Spleen (tissue), 11 donors: ENCODE data around the gene SUB1. TPM values are rescaled to one million over a fixed set of nuclear protein-coding genes. Genes with fewer than 3 reads are reported as not detected.
"Not testable (repeated sequence)": the region's sequence is repeated elsewhere in the genome, so short reads cannot be mapped to it uniquely, and the experiment has no call there.

Source experiments
- DNase-seq: peaks from one replicate; pipeline ENCODE4 v3.0.0-alpha.2; 2020
- H3K27ac ChIP-seq, 8 donors: fragments of 200-600 bp; sonication (generic) in 7 of 8; 1 replicate in 4 of 8; 2 replicates in 4 of 8; pipeline versions ENCODE4 v1.5.0 to v1.8.0; 2016 to 2021; ENCODE audit warnings: inconsistent platforms in 4 of 8, mild to moderate bottlenecking in 4 of 8, moderate library complexity in 1 of 8
- H3K27me3 ChIP-seq, 7 donors: fragments of 200-600 bp; sonication (generic) in 6 of 7; replicated peaks in 1 of 7; 1 replicate in 4 of 7; 2 replicates in 3 of 7; pipeline versions ENCODE4 v1.5.0 to v1.8.0; 2016 to 2021; ENCODE audit warnings: inconsistent platforms in 3 of 7, mild to moderate bottlenecking in 1 of 7
- H3K36me3 ChIP-seq, 6 donors: fragments of 200-600 bp; sonication (generic) in 5 of 6; 1 replicate in 4 of 6; 2 replicates in 2 of 6; pipeline versions ENCODE4 v1.5.0 to v1.8.0; 2016 to 2021; ENCODE audit warnings: inconsistent platforms in 2 of 6
- H3K4me1 ChIP-seq, 6 donors: fragments of 200-600 bp; sonication (generic) in 5 of 6; 1 replicate in 3 of 6; 2 replicates in 3 of 6; pipeline versions ENCODE4 v1.5.0 to v1.8.0; 2016 to 2021; ENCODE audit warnings: inconsistent platforms in 3 of 6
- H3K4me3 ChIP-seq, 8 donors: fragments of 200-600 bp; sonication (generic) in 7 of 8; 1 replicate in 4 of 8; 2 replicates in 4 of 8; pipeline versions ENCODE4 v1.5.0 to v1.8.0; 2016 to 2021; ENCODE audit warnings: inconsistent platforms in 4 of 8, mild to moderate bottlenecking in 4 of 8, moderate library complexity in 2 of 8
- H3K9me3 ChIP-seq, 8 donors: fragments of 200-600 bp; sonication (generic) in 7 of 8; 1 replicate in 4 of 8; 2 replicates in 4 of 8; pipeline versions ENCODE4 v1.5.0 to v1.8.0; 2016 to 2021; ENCODE audit warnings: inconsistent platforms in 4 of 8
- POLR2A ChIP-seq, 3 donors: fragments of 450-650 bp; IDR thresholded peaks; one replicate each; pipeline ENCODE4 v1.5.1; 2017; ENCODE audit warnings: antibody characterized with exemption in 3 of 3, mild to moderate bottlenecking in 1 of 3
- POLR2AphosphoS5 ChIP-seq, 3 donors: sonication (generic); formaldehyde crosslinking; IDR thresholded peaks; one replicate each; pipeline ENCODE4 v1.5.1; 2017; ENCODE audit warnings: antibody characterized with exemption in 3 of 3
- WGBS, 5 donors: extraction: QIAGEN DNeasy Blood & Tissue Kit in 3 of 5; methylation state at CpG; one replicate each; pipeline versions ENCODE4 v1.1.5 to v1.1.7; 2013 to 2018; 5-methylcytosine and 5-hydroxymethylcytosine counted together
- intact Hi-C: fragments of 100-400 bp; cut with DNase I; formaldehyde crosslinking; loops from one replicate; pipeline ENCODE4 v1.15.0; 2023; ENCODE audit warnings: low total_unique reads
- polyA plus RNA-seq, 3 donors: library from polyadenylated mRNA; stranded (reverse); fragments of 200-250 nt; gene quantifications; one replicate each; pipeline ENCODE4 v1.2.1, GENCODE V29; 2013
- total RNA-seq, 7 donors: library from RNA; depleted of rRNA in 3 of 7; stranded (reverse); fragments of >200 nt in 3 of 7; fragmentation: NEBNext Ultra II Directional in 4 of 7; extraction: Animal tissue kit (Norgen Biotek cat#: 25700) in 4 of 7; gene quantifications; one replicate each; pipeline versions ENCODE4 v1.1.0 to v1.2.1, GENCODE V29; 2016 to 2021
- TF ChIP-seq, protein P1 (sequence below), 11 experiments: fragments of 200-600 bp in 7 of 11; fragments of 450-650 bp in 4 of 11; sonication (generic) in 4 of 11; IDR thresholded peaks in 8 of 11; conservative IDR thresholded peaks in 3 of 11; 1 replicate in 7 of 11; 2 replicates in 4 of 11; pipeline versions ENCODE4 v1.4.0 to v1.8.0; 2016 to 2021; ENCODE audit warnings: antibody characterized with exemption in 11 of 11, inconsistent platforms in 4 of 11, mild to moderate bottlenecking in 1 of 11
- donor health status: healthy with polysubstance abuse.
- donor health status: DM: no; HTN: no; CAD: no; lungs with moderate emphysema.
- donor health status: DM: no; HTN: no; CAD: no.
- donor health status: Bipolar disorder and iron deficiency.
- donor health status: healthy.
- donor health status: DM: no; HTN: no; CAD: no.
- donor health status: DM: yes; HTN: yes; CAD: no.

Gene SUB1
- total and polyA plus RNA-seq, 10 donors, result 157 to 262 (median 215) TPM

GRCh38 chr5:32543291-32543690 is 42.1 kb upstream of the SUB1 start:
- WGBS, 5 donors, result 94 to 99% (median 96%) methylated on average over 8 of the region's 8 CpGs
- TF ChIP-seq POLR2AphosphoS5 (IDR thresholded peaks at IDR 0.05) (no peak), POLR2A (IDR thresholded peaks at IDR 0.05) (no peak)
- TF ChIP-seq, protein P1, sequence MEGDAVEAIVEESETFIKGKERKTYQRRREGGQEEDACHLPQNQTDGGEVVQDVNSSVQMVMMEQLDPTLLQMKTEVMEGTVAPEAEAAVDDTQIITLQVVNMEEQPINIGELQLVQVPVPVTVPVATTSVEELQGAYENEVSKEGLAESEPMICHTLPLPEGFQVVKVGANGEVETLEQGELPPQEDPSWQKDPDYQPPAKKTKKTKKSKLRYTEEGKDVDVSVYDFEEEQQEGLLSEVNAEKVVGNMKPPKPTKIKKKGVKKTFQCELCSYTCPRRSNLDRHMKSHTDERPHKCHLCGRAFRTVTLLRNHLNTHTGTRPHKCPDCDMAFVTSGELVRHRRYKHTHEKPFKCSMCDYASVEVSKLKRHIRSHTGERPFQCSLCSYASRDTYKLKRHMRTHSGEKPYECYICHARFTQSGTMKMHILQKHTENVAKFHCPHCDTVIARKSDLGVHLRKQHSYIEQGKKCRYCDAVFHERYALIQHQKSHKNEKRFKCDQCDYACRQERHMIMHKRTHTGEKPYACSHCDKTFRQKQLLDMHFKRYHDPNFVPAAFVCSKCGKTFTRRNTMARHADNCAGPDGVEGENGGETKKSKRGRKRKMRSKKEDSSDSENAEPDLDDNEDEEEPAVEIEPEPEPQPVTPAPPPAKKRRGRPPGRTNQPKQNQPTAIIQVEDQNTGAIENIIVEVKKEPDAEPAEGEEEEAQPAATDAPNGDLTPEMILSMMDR (IDR thresholded peaks at IDR 0.05 in 8 of 11, conservative IDR thresholded peaks at IDR 0.05 in 3 of 11), result no peak
- Histone ChIP-seq H3K4me3 (no peak overlapping the region), H3K27ac (peak overlapping the region in 1 of 8 donors; percentile 38), H3K36me3 (no peaks in the 10 kb centered on the region), H3K4me1 (peaks cover 0 to 34% (median 15%) of the 10 kb centered on the region in 6 donors), H3K9me3 (no peaks in the 10 kb centered on the region), H3K27me3 (no peaks in the 10 kb centered on the region)
- intact Hi-C loops, result no loop called here
- no peak for DNase-seq

DNA sequence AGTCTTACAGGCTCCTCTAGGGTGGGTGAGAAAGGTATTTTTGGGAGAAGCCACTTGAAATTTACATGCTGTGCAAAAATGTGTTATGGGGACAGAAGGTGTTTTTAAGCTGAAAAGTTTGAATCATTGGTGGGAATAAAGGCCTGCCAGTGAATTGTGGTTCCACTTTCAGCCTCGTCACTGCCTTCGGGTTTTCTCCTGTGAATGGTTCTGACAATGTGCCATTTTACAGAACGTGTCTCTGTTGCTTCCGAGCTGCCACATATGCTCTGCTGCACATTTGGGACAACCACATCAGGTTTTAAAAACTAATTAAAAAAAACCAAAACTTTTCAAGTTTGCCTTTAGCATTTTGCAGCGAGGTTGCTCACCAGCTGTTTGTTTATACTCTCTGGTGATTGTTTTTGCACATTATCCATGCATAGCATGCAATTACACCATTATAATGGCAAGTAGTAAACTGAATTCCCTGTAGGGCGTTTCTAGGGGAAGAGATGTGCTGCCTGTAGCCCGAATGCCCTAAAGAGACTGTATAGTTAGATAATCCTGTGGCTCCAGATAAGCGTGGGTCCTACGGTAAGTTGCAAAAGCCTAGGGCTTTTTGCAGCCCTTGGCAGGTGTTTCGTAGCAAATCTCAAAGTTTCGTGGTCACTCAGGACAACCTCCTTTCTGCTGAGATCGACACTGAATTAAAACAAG is 40.1 kb upstream of the SUB1 start:
- WGBS, 5 donors, result 71 to 77% (median 72%) methylated on average over 12 of the region's 12 CpGs
- H3K4me1 ChIP-seq, result peaks cover 0 to 16% (median 7%) of the 10 kb centered on the region in 6 donors

DNA sequence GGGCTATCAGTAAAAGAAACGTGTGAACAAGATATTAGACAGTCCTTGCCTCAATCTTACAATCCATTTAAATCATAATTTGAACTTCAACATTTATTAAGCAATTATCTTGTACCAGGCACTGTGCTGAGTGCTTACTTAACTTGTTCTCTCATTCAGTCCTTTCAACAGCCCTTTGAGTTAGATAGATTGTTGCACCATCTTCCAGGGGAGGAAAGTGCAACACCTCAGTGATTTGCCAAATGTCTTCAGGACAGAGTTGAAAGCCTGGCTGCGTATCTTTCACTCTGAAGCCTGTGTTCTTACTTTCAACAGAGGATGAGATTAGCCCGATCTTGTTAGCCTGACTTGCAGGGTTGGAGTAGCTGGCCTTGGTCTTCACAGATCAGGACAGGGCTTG is 34.2 kb upstream of the SUB1 start:
- H3K36me3 ChIP-seq, result no peaks in the 10 kb centered on the region

More for the DNA sequence above, 40.1 kb upstream of the SUB1 start:
- H3K36me3 ChIP-seq, result no peaks in the 10 kb centered on the region
- no peaks in the 10 kb centered on the region for H3K27me3 ChIP-seq
- H3K4me3 ChIP-seq, result no peak overlapping the region
- intact Hi-C loops, result no loop called here
- no peaks in the 10 kb centered on the region for H3K9me3 ChIP-seq
- TF ChIP-seq POLR2AphosphoS5 (IDR thresholded peaks at IDR 0.05) (no peak), POLR2A (IDR thresholded peaks at IDR 0.05) (no peak)
- TF ChIP-seq, protein P1 (IDR thresholded peaks at IDR 0.05 in 8 of 11, conservative IDR thresholded peaks at IDR 0.05 in 3 of 11), result no peak
- no peak for DNase-seq
- H3K27ac ChIP-seq, result no peak overlapping the region

GRCh38 chr5:32551865-32552264 is 33.5 kb upstream of the SUB1 start:
- Histone ChIP-seq H3K27me3 (no peaks in the 10 kb centered on the region), H3K27ac (no peak overlapping the region), H3K36me3 (no peaks in the 10 kb centered on the region), H3K4me1 (peaks cover 0 to 10% (median 3%) of the 10 kb centered on the region in 6 donors), H3K9me3 (peaks cover 0 to 6% (median 0%) of the 10 kb centered on the region in 8 donors), H3K4me3 (no peak overlapping the region)
- 76 to 95% (median 88%) methylated on average over 2 of the region's 2 CpGs for WGBS, 5 donors
- intact Hi-C loops, result no loop called here
- DNase-seq, result no peak
- TF ChIP-seq POLR2AphosphoS5 (IDR thresholded peaks at IDR 0.05) (no peak), POLR2A (IDR thresholded peaks at IDR 0.05) (no peak)
- TF ChIP-seq, protein P1 (IDR thresholded peaks at IDR 0.05 in 8 of 11, conservative IDR thresholded peaks at IDR 0.05 in 3 of 11), result no peak

More for the DNA sequence above, 34.2 kb upstream of the SUB1 start:
- WGBS, 5 donors, result 71 to 93% (median 83%) methylated on average over 3 of the region's 3 CpGs
- Histone ChIP-seq H3K4me3 (no peak overlapping the region), H3K4me1 (peaks cover 0 to 10% (median 3%) of the 10 kb centered on the region in 6 donors), H3K27ac (peak overlapping the region in 1 of 8 donors; percentile 5), H3K27me3 (no peaks in the 10 kb centered on the region), H3K9me3 (peaks cover 0 to 6% (median 0%) of the 10 kb centered on the region in 8 donors)
- intact Hi-C loops, result no loop called here
- TF ChIP-seq POLR2A (IDR thresholded peaks at IDR 0.05), result no peak
- TF ChIP-seq, protein P1 (IDR thresholded peaks at IDR 0.05 in 8 of 11, conservative IDR thresholded peaks at IDR 0.05 in 3 of 11), result no peak
- TF ChIP-seq POLR2AphosphoS5 (IDR thresholded peaks at IDR 0.05), result no peak
- no peak for DNase-seq

DNA sequence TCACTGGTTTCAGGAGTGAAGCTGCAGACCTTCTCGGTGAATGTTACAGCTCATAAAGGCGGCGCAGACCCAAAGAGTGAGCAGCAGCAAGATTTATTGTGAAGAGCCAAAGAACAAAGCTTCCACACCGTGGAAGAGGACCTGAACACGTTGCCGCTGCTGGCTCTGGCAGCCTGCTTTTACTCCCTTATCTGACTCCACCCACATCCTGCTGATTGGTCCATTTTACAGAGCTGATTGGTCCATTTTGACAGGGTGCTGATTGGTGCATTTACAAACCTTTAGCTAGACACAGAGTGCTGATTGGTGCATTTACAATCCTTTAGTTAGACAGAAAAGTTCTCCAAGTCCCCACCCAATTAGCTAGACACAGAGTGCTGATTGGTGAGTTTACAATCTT is 32.9 kb upstream of the SUB1 start:
- H3K27ac ChIP-seq, intact Hi-C loops, H3K9me3 ChIP-seq, H3K4me3 ChIP-seq, H3K27me3 ChIP-seq, DNase-seq, H3K4me1 ChIP-seq, H3K36me3 ChIP-seq: not testable (repeated sequence)
- 92 to 98% (median 96%) methylated on average over 6 of the region's 6 CpGs for WGBS, 5 donors
